ENCODE measurements around the gene PLEKHG3. TPM values are rescaled to one million over a fixed set of nuclear protein-coding genes. Genes with fewer than 3 reads are reported as not detected.

Gene PLEKHG3
- total and polyA plus RNA-seq, 2 experiments from 2014 or later = 23.0 to 83.1 TPM

DNA sequence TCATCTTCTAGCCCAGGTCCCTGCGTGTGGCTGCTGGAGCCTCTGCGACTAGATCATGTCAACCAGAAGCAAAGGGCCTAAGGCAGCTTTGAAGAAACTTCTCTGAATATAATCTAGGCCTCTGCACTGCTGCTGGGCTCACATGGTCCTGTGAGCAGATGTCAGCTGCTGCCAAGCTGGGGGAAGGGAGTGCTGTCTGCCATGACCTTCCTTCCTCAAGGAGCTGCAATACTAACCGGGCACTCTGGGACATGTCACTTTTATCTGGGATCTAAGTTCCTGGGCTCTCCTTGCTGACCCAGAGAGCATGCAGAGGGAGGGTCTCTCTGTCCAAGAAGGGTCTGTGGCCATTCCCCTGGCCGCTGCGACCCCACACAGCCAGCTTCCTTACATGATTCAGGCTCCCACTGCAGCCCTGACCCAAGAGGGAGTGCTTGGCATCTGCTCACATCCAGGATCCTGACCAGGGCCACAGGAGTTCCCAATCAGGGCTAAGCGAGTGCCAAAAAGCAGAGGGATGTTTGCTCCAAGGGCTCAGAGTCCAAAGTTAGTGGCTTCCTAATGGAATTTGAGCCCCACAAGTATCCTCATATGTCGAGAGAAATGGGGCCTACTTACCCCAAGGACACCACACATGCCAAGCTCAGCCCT, 74.0 kb downstream of the PLEKHG3 start (continued):
- no peak for TF ChIP-seq EZH2phosphoT487 (IDR thresholded peaks at IDR 0.05; ENCODE audit: unreplicated experiment)
- TF ChIP-seq ZNF114 (CRISPR knock-in tag; IDR thresholded peaks at IDR 0.05) = no peak
- TF ChIP-seq, protein P1, sequence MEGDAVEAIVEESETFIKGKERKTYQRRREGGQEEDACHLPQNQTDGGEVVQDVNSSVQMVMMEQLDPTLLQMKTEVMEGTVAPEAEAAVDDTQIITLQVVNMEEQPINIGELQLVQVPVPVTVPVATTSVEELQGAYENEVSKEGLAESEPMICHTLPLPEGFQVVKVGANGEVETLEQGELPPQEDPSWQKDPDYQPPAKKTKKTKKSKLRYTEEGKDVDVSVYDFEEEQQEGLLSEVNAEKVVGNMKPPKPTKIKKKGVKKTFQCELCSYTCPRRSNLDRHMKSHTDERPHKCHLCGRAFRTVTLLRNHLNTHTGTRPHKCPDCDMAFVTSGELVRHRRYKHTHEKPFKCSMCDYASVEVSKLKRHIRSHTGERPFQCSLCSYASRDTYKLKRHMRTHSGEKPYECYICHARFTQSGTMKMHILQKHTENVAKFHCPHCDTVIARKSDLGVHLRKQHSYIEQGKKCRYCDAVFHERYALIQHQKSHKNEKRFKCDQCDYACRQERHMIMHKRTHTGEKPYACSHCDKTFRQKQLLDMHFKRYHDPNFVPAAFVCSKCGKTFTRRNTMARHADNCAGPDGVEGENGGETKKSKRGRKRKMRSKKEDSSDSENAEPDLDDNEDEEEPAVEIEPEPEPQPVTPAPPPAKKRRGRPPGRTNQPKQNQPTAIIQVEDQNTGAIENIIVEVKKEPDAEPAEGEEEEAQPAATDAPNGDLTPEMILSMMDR (conservative IDR thresholded peaks at IDR 0.05; ENCODE audit: low read depth in 2 of 2) = no peak
- no peak for TF ChIP-seq EZH2 (IDR thresholded peaks at IDR 0.05; ENCODE audit: low read depth, unreplicated experiment)
- TF ChIP-seq, protein P2, sequence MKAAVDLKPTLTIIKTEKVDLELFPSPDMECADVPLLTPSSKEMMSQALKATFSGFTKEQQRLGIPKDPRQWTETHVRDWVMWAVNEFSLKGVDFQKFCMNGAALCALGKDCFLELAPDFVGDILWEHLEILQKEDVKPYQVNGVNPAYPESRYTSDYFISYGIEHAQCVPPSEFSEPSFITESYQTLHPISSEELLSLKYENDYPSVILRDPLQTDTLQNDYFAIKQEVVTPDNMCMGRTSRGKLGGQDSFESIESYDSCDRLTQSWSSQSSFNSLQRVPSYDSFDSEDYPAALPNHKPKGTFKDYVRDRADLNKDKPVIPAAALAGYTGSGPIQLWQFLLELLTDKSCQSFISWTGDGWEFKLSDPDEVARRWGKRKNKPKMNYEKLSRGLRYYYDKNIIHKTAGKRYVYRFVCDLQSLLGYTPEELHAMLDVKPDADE (IDR thresholded peaks at IDR 0.05) = no peak

DNA sequence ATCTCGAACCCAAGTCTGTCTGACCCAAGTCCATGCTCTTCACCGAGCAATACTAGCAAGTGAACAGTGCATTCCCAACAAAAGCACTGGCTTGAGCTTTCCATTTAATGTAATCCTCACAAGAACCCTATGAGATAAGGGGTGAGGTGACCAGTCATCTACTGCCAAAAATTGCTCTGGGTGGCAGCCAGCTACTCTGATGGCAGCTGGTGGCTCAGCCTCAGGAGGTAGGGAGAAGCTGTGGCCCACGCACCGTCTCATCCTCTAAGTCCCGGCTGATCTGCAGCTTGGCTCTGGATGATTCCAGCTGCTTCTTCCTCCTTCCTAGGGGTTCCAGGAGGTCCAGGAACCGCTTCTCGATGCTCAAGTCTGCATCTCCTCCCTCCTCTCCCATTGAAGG, 75.2 kb downstream of the PLEKHG3 start:
- TF ChIP-seq, protein P3, sequence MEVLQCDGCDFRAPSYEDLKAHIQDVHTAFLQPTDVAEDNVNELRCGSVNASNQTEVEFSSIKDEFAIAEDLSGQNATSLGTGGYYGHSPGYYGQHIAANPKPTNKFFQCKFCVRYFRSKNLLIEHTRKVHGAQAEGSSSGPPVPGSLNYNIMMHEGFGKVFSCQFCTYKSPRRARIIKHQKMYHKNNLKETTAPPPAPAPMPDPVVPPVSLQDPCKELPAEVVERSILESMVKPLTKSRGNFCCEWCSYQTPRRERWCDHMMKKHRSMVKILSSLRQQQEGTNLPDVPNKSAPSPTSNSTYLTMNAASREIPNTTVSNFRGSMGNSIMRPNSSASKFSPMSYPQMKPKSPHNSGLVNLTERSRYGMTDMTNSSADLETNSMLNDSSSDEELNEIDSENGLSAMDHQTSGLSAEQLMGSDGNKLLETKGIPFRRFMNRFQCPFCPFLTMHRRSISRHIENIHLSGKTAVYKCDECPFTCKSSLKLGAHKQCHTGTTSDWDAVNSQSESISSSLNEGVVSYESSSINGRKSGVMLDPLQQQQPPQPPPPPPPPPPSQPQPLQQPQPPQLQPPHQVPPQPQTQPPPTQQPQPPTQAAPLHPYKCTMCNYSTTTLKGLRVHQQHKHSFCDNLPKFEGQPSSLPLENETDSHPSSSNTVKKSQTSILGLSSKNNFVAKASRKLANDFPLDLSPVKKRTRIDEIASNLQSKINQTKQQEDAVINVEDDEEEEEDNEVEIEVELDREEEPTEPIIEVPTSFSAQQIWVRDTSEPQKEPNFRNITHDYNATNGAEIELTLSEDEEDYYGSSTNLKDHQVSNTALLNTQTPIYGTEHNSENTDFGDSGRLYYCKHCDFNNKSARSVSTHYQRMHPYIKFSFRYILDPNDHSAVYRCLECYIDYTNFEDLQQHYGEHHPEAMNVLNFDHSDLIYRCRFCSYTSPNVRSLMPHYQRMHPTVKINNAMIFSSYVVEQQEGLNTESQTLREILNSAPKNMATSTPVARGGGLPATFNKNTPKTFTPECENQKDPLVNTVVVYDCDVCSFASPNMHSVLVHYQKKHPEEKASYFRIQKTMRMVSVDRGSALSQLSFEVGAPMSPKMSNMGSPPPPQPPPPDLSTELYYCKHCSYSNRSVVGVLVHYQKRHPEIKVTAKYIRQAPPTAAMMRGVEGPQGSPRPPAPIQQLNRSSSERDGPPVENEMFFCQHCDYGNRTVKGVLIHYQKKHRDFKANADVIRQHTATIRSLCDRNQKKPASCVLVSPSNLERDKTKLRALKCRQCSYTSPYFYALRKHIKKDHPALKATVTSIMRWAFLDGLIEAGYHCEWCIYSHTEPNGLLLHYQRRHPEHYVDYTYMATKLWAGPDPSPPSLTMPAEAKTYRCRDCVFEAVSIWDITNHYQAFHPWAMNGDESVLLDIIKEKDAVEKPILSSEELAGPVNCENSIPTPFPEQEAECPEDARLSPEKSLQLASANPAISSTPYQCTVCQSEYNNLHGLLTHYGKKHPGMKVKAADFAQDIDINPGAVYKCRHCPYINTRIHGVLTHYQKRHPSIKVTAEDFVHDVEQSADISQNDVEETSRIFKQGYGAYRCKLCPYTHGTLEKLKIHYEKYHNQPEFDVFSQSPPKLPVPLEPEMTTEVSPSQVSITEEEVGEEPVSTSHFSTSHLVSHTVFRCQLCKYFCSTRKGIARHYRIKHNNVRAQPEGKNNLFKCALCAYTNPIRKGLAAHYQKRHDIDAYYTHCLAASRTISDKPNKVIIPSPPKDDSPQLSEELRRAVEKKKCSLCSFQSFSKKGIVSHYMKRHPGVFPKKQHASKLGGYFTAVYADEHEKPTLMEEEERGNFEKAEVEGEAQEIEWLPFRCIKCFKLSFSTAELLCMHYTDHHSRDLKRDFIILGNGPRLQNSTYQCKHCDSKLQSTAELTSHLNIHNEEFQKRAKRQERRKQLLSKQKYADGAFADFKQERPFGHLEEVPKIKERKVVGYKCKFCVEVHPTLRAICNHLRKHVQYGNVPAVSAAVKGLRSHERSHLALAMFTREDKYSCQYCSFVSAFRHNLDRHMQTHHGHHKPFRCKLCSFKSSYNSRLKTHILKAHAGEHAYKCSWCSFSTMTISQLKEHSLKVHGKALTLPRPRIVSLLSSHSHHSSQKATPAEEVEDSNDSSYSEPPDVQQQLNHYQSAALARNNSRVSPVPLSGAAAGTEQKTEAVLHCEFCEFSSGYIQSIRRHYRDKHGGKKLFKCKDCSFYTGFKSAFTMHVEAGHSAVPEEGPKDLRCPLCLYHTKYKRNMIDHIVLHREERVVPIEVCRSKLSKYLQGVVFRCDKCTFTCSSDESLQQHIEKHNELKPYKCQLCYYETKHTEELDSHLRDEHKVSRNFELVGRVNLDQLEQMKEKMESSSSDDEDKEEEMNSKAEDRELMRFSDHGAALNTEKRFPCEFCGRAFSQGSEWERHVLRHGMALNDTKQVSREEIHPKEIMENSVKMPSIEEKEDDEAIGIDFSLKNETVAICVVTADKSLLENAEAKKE (CRISPR knock-in tag; IDR thresholded peaks at IDR 0.05) = no peak
- TF ChIP-seq ZNF331 (CRISPR knock-in tag; IDR thresholded peaks at IDR 0.05; ENCODE audit: low read depth) = no peak
- TF ChIP-seq CREB1 (CRISPR knock-in tag; IDR thresholded peaks at IDR 0.05; ENCODE audit: low read depth) = no peak
- no peak for TF ChIP-seq STAT1 (IDR thresholded peaks at IDR 0.05; ENCODE audit: unreplicated experiment)
- no peak for TF ChIP-seq EZH2 (IDR thresholded peaks at IDR 0.05; ENCODE audit: low read depth, unreplicated experiment)
- no peak for TF ChIP-seq POLR2AphosphoS5 (IDR thresholded peaks at IDR 0.05; ENCODE audit: low read depth)
- TF ChIP-seq, protein P1 (conservative IDR thresholded peaks at IDR 0.05; ENCODE audit: low read depth in 2 of 2) = no peak
- Histone ChIP-seq H3F3A (replicated peaks; ENCODE audit: low read depth) (no peaks in the 10 kb centered on the region), H3K9me2 (ENCODE audit: insufficient read depth) (0 out of 2 replicates have a peak, but pooled peaks cover 5% of the 10 kb centered on the region), H3K27me3 (ENCODE audit: insufficient read depth) (no peaks in the 10 kb centered on the region), H3K36me3 (ENCODE audit: insufficient read depth) (no peaks in the 10 kb centered on the region), H3K79me2 (replicated peaks; ENCODE audit: insufficient read depth) (no peaks in the 10 kb centered on the region), H2AFZ (no peak overlapping the region), H3K4me3 (no peak overlapping the region), H4K20me1 (replicated peaks; ENCODE audit: insufficient read depth) (no peaks in the 10 kb centered on the region), H3K27ac (ENCODE audit: low read depth) (no peak overlapping the region), H3K4me1 (ENCODE audit: insufficient read depth) (no peaks in the 10 kb centered on the region), H3K4me2 (no peak overlapping the region)
- ATAC-seq (no peak), DNase-seq (ENCODE audit: low spot score) (no peak)
- Mint-ChIP-seq H3K4me1 (peaks cover 5% of the 10 kb centered on the region; the same call in 2 of the 3 replicates), H3K36me3 (ENCODE audit: low read depth) (peaks cover 9% of the 10 kb centered on the region), H3K9me3 (peaks cover 7% of the 10 kb centered on the region), H3K27me3 (ENCODE audit: insufficient read depth, low read depth, poor library complexity) (peaks cover 4% of the 10 kb centered on the region), H3K27ac (no peak overlapping the region), H3K4me3 (no peak overlapping the region)
